ENCODE data around the gene MARCKSL1.

The MARCKSL1 gene

DNA sequence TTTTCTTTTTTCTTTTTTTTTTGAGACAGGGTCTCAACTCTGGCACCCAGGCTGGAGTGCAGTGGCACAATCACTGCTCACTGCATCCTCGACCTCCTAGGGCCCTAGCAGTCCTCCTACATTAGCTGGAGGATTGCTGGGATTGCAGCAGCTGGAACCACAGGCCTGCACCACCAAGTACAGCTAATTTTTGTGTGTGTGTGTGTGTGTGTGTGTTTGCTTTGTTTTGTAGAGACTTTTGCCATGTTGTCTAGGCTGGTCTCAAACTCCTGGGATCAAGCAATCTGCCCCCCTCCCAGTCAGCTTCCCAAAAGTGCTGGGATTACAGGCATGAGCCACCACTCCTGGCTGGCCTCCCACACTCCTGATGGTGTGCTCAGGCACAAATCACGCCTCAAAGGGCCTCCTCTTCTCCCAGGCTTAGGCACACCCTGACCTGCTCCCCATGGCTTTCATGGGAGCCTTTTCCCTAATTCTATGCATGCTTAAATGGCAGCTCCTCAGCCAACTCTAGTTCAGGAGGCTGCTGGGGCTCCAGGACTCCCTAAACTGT is 16.9 kb upstream of the MARCKSL1 start:
- no peak for DNase-seq (ENCODE audit: low read depth in 1 of 2, low spot score in 1 of 2)

DNA sequence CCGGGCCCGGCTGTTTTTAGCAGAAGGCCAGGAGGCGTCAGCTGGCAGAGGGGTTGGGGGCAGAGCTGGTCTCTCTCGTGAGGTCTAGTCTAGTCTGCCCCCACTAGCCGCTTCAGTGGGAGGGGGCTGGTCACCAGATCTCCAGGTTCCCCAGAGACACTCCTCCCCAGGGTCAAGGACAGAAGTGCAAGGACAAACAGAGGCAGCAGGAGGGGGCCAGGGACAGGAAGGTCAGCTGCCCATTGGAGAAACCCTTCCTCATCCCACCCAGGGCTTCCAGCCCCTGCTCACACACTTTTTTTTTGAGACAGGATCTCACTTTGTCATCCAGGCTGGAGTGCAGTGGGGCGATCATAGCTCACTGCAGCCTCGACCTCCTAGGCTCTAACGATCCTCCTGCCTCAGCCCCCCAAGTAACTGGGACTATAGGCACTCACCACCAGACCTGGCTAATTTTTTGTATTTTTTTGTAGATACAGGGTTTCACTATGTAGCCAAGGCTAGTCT is 16.3 kb upstream of the MARCKSL1 start:
- no peak for DNase-seq (ENCODE audit: low read depth in 1 of 2, low spot score in 1 of 2)

DNA sequence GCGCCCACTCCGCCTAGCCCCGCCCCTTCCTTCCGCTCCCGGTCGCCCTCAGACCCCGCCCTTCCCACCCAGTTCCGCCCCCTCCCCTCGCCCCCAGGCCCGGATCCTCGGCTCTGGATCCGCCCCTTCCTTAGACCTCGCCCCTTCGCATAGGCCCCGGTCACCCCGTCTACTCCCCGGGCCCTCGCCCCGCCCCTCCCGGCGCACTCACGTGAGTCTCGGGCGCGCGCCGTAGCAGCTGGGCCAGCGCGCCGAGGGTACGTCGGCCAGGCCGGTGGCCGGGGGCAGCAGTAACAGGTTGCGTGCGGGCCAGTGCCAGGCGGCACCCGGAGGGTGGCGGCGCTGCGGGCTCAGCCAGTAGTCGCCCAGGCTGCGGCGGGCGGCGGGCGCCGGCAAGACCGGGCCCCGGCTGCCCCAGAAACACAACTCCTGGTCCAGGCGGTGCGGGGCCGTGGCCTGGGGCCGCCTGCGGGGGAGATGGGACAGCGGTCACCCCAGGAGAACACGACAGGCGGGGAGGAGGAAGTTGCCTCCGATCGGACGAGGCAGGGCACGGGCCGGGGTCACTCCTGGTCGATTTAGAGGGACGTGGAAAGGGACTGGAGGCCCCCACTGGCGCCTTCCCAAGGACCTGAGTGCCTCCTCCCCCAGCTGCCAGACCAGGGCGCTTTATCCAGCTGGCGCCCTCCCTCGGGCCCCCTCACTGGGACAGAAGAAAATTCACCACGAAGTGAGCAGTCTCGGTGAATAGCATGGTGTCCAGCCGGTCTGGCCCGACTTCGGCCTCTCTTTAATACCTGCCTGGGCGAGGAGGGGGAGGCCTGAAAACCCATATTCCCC is 15.6 kb upstream of the MARCKSL1 start:
- DNase-seq (ENCODE audit: low read depth in 1 of 2, low spot score in 1 of 2), result peak; percentile 76 to 89

- peak in 1 of 2 donors; percentile 73 for DNase-seq (ENCODE audit: low read depth in 1 of 2, low spot score in 1 of 2)
Observed at GRCh38 chr1:32350785-32351398, 14.9 kb upstream of the MARCKSL1 start.

GRCh38 chr1:32349211-32349708 is 13.2 kb upstream of the MARCKSL1 start:
- no peak for DNase-seq (ENCODE audit: low read depth in 1 of 2, low spot score in 1 of 2)

DNA sequence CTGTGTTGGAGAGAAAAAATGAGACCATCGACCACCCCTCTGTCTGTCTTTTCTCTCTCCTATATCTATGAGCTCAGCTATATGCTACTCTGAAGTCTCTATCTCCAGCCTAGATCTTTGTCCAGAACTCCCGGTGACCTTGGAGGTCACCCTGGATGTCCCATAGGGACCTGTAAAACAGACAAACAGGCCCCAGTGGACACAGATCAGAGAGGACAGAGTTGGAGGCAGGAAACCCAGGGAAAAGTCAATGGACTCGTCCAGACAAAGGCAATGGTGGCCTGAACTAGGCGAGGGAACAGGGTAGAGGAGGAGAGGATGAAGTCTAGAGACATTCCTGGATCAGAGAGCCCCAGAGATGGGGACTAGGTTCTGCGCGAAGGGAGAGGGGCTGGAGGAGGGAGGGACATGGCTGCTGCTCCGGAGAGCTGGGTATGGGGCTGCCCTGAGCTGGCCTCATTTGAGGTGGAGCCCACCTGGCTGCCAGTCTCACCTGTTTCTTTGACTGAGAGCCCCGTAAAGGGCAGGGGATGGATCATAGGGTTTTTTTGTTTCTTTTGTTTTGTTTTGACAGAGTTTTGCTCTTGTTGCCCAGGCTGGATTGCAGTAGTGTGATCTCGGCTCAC is 10.6 kb upstream of the MARCKSL1 start:
- DNase-seq (ENCODE audit: low read depth in 1 of 2, low spot score in 1 of 2), result no peak

- DNase-seq (ENCODE audit: low read depth in 1 of 2, low spot score in 1 of 2), result no peak
Observed at GRCh38 chr1:32345289-32345827, 9.3 kb upstream of the MARCKSL1 start.

- DNase-seq (ENCODE audit: low read depth in 1 of 2, low spot score in 1 of 2), result no peak
Observed at GRCh38 chr1:32342704-32343103, 6.7 kb upstream of the MARCKSL1 start.

GRCh38 chr1:32341971-32342370 is 5.9 kb upstream of the MARCKSL1 start:
- no peak for DNase-seq (ENCODE audit: low read depth in 1 of 2, low spot score in 1 of 2)

DNA sequence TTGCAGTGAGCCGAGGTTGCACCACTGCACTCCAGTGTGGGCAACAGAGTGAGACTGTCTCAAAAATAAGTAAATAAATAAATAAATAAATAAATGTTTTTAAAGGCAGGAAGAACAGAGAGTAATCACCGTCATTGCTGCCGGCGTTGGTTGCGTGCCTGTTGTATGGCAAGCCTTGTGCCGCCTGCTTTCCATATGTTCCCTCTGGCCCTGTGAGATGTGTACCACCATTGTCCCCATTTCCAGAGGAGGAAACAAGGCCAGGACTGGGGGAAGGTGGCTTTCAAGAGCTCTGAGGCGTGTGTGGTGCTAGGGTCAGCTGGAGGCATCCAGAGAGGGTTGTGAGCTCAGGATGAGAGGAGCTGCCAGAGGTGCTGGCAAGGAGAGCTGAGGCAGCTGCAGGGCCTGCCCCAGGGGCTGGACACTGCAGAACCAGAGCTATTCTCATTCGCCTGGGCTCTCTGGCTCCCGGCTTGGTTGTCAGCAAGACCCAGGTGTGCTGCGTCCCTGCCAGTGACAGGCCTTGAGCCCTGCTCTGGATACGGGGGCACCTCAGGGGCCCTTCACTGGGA is 5.2 kb upstream of the MARCKSL1 start:
- DNase-seq (ENCODE audit: low read depth in 1 of 2, low spot score in 1 of 2), result no peak

GRCh38 chr1:32339363-32339978 is 3.4 kb upstream of the MARCKSL1 start:
- peak in 1 of 2 donors; percentile 40 for DNase-seq (ENCODE audit: low read depth in 1 of 2, low spot score in 1 of 2)

- DNase-seq (ENCODE audit: low read depth in 1 of 2, low spot score in 1 of 2), result no peak
Observed at GRCh38 chr1:32338637-32339145, 2.7 kb upstream of the MARCKSL1 start.

- DNase-seq (ENCODE audit: low read depth in 1 of 2, low spot score in 1 of 2), result no peak
Observed at GRCh38 chr1:32337855-32338636, 2.0 kb upstream of the MARCKSL1 start.

GRCh38 chr1:32336963-32337675 is 1.1 kb upstream of the MARCKSL1 start:
- peak in 1 of 2 donors; percentile 44 for DNase-seq (ENCODE audit: low read depth in 1 of 2, low spot score in 1 of 2)

DNA sequence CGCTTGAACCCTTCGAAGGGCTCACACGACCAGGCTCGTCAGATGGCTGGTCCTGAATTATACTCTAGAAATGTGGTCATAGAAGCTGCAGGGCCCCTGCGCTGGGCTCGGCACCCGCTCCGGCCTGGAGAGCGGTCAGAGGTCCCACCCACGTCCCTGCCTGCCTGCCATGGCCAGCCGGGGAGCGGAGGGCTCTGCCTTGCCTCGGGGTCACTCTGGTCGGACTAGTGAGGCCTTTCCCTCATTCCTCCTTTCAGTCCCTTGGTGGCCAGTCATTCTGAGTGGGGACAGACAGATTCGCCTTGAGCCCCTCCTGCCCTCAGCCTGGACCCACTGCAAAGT is 529 bp upstream of the MARCKSL1 start:
- DNase-seq (ENCODE audit: low read depth in 1 of 2, low spot score in 1 of 2), result no peak

DNA sequence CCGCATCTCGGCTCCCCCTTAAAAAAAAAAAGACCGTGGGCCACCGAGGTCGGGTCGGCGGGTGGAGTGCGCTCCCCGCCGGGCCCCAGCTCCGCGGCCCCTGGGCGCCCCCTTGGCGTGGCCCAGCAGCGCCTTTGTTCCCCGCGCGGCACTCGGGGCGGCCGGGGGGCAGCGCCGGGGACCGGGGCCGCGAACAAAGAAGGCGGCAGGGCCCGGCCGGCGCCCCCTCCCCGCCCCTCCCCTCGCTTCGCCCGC is 571 bp downstream of the MARCKSL1 start:
- no peak for DNase-seq (ENCODE audit: low read depth in 1 of 2, low spot score in 1 of 2)

GRCh38 chr1:32334864-32335534 is 1.0 kb downstream of the MARCKSL1 start:
- peak; percentile 27 to 29 for DNase-seq (ENCODE audit: low read depth in 1 of 2, low spot score in 1 of 2)

- DNase-seq (ENCODE audit: low read depth in 1 of 2, low spot score in 1 of 2), result no peak
Observed at GRCh38 chr1:32334274-32334861, 1.7 kb downstream of the MARCKSL1 start.

Data from activated CD4-positive, alpha-beta T cell treated with anti-CD3 and anti-CD28 coated beads, Interleukin-2, amount 50 U/mL, for 24 hours (primary cell).